ENCODE measurements around the gene GADD45B. TPM values are rescaled to one million over a fixed set of nuclear protein-coding genes. Genes with fewer than 3 reads are reported as not detected.
A peak's percentile ranks its signal among the peaks of the same experiment; 100 is the strongest.
"Not testable (repeated sequence)": the region's sequence is repeated elsewhere in the genome, so short reads cannot be mapped to it uniquely, and the experiment has no call there.

GADD45B gene
- total RNA-seq, 1 experiment from 2014 or later, result 36.6 TPM

DNA sequence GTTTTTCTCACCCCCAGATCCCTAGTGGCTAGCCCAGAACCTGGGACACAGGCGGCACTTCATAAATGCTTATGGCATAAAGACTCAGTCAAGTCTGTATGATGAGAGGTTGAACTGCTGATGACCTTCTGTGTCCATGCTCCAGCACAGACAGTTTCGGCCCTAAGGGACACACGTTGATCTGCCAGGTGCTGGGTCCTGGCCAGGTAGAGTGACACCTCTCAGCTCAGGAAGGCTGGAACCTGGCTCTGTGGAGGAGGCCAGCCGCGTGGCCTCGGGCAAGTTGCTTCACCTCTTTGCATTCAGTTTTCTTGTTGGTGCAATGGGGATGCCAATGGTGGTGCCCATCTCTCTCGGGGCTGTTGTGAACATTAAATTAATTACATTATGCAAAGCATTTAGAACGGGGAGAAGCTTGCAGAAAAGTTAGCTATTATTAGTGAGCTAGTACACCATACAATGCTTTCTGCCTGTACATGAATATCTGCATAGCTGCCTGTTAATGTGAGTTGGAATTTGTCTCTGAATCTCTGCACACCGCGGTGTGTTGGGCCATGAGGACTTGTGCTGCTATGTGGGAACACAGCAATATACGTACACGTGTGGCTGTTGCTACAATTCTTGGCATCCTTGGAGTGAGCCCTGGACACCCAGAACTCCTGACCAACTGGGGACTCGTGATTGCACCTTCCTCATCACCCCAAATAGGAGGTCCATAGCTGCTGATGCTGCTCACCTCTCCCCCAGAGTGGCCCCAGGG, 8.4 kb downstream of the GADD45B start:
- DNase-seq (ENCODE audit: extremely low read depth, low read depth), result no peak

GRCh38 chr19:2485428-2485827, 9.5 kb downstream of the GADD45B start:
- no peak for DNase-seq (ENCODE audit: extremely low read depth, low read depth)

GRCh38 chr19:2487090-2487489, 11.2 kb downstream of the GADD45B start:
- no peak for DNase-seq (ENCODE audit: extremely low read depth, low read depth)

GRCh38 chr19:2487842-2488241, 11.9 kb downstream of the GADD45B start:
- DNase-seq (ENCODE audit: extremely low read depth, low read depth), result no peak

DNA sequence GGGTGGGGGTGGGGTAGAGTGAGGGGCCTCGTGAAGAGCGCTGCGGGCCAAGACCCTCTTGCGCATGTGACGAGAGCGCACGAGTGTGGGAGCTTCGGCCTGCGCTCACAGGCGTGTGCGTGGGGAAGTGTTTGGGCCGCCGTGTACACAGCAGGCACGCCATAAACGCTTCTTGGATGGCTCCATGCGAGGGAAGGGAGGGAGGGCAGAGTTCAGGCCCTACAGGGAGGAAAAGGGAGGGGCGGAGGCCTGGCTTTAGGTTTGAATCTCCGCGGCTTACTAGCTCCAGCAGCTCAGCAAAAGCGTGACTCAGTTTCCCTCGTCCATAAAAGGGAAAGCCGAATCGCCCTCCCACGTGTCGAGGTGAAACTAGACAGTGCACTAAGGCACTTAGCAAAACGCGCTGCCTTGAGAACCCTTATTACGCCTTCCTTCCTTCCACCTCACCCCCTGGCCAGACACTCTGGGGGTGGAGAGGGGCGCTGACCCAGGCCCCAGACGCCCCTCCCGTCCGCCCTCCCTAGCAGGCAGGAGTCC, 12.5 kb downstream of the GADD45B start:
- no peak for DNase-seq (ENCODE audit: extremely low read depth, low read depth)

DNA sequence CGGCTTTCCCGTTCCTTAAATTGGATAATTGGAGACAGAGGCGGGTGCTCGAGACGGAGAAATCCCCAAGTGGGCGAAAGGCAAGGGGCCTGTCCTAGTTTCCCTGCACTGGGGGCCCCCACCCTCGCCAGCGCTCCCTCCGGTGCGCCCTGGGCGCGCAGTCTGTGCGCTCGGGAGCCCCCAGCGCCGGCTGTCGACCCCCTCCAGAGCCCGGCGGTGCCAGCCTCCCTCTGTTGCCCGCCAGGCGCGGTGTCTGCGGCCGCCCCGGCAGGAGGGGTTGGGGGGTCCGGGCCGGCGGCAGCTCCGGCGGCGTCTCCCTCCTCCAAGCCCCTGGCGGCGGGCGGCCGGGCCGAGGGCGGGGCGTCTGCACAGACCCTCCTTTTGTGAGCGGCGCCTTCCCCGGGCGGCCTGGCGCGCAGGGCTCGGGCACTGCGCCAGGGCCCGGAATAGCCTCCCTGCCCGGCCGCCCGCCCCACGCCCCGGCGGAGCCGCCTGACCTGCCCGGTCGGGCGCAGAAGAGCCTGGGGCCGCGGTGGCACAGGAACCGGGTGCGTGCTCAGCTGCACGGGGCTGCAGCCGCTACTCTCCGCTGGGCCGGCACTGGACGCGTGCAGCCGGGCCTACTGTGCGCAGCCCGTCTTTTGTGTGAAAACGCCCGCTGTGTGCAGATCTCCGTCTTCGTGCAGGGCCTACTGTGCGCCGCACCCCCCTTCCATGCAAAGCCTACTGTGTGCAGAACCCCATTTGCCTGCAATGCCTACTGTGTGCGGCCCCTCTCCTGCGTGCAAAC, 13.2 kb downstream of the GADD45B start:
- DNase-seq (ENCODE audit: extremely low read depth, low read depth), result no peak

DNA sequence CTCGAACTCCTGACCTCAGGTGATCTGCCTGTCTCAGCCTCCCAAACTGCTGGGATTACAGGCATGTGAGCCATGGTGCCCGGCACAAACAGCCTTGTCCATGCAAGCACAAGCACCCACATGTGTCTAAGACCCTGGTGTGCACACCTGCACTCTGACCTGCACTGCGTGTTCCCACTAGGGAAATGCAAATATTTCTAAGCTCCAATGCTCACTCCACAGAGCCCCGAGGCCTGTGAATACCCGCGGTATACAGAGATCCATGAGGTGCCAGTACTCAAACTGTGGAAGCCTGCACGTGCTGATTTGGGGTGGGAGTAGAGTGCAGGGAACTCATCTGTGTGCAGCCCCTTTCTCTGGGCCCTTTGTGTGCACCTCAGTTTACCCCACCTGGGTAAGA, 14.7 kb downstream of the GADD45B start:
- no peak for DNase-seq (ENCODE audit: extremely low read depth, low read depth)

DNA sequence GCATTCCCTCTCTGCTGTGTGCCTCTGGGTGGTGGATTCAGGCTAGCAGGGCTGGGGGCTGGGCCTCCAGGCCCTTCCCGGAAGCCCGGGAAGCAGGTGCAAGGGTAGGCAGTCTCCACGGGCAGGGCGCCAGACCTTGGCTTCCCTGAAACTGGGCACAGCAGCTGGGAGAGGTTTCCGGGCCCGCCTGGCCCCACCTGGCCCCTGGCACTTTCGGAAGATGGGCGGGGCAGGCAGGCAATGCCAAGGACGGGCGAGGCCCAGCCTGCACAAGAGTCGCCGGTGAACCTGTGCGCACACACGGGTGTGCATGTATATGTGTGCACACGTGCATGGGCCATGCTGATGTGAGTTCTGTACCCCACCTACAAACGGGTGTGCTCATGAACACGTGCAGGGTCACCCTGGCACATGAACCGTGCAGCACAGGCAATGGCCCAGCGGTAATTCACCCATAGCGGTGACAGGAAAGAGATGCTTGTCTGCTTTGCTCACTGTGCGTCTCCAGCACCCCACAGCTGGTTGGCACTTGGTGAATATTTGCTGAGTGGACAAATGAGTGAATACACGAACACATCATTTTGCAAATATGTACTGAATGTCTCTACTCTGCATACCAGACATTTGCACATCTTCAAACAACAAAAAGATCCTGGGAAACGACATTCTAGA, 15.3 kb downstream of the GADD45B start:
- DNase-seq (ENCODE audit: extremely low read depth, low read depth), result no peak

- no peak for DNase-seq (ENCODE audit: extremely low read depth, low read depth)
These were observed 16.9 kb downstream of the GADD45B start for GRCh38 chr19:2492870-2493269.

DNA sequence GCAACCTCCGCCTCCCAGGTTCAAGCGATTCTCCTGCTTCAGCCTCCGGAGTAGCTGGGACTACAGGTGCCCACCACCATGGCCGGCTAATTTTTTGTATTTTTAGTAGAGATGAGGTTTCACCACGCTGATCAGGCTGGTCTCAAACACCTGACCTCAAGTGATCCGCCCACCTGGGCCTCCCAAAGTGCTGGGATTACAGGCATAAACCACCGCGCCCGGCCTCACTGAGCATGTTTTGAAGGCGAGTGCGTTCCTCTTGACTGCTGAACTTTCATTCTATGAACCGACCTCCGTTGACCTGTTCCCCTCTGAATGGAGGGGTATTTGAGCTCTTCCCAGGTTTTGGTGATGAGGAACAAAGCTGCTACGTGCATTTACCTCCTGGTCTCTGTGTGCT, 17.5 kb downstream of the GADD45B start:
- not testable (repeated sequence) for DNase-seq (ENCODE audit: extremely low read depth, low read depth)

DNA sequence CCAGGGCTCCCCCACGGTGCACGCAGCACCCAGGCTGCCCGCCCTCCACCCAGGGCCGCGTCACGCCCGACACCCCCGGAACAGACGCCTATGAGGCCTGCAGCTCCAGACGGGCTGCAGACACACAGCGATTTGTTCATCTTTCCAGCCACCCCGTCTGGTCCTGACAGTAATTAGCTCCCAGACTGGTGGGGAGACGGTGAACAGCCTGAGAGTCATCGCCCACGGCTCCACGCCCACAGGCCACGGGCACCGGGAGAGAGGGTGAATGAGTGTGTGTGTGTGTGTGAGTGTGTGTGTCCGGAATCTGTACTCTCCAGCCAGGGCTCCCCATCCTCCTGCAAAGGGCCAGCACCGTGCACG, 18.1 kb downstream of the GADD45B start:
- DNase-seq (ENCODE audit: extremely low read depth, low read depth), result no peak

DNA sequence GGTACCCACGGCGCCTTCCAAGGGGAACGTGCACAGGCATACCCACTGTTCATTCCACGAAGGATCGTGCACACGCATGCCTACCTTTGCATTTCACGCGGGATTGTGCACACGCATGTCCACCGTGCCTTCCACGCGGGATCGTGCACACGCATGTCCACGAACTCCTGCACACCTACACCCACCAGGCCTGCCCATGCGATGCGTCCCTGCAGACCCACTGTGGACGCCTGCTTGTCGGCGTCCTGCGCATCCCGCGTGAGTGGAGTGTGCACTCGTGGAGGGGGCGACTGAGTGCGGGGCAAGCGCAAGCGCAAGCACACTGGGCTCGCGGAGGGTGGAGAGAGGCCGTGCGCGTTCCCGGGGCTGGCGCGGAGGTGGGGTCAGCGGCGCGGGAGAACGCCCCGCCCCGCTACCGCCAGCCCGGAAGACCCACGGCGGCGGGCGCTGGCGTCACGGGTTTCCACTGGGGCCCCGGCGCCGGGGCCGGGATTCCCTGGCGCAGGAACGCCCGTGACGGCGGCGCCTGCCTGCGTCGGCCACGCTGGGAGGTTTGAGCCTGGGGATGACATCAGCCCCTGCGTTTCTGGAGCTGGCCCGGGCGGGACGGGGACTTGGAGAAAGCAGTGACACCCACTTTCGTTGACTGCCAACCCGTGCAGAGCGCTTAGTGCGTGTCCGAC, 18.7 kb downstream of the GADD45B start:
- DNase-seq (ENCODE audit: extremely low read depth, low read depth), result no peak

GRCh38 chr19:2495130-2495641, 19.3 kb downstream of the GADD45B start:
- peak; percentile 67 for DNase-seq (ENCODE audit: extremely low read depth, low read depth)

DNA sequence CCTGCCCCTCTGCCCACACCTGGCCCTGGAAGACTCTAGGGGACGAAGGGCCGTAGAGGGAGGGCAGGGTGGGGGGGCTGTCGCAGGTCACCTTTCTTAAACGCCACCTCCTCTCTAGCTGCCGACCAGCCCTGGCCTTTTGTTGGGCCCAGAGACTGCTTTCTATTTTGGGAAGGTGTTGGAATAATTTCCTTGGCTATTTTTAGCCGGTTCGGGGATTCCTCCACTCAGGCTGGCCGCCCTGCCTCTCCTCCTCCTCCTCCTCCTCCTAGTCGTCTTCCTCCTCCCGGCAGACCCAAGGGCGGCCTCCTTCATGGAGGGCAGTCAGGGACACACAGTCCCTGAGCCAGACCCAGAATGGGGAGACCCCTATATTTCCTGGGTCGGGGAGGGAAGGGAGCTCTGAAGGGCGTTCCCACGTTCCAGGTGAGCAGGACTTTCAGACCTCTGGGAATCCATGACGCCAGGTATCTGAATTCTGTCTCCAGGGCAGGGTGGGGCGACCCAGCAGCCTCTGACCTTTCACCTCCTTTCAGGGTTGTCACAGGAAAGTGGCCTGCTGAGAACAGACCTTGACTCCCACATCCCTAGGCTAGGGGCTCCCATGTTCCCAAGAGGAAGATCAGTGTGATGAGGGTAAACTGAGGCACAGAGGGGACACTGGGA, 19.9 kb downstream of the GADD45B start:
- DNase-seq (ENCODE audit: extremely low read depth, low read depth), result no peak

GRCh38 chr19:2497186-2497585, 21.3 kb downstream of the GADD45B start:
- no peak for DNase-seq (ENCODE audit: extremely low read depth, low read depth)

- no peak for DNase-seq (ENCODE audit: extremely low read depth, low read depth)
These were observed 24.2 kb downstream of the GADD45B start for GRCh38 chr19:2500156-2500555.

DNA sequence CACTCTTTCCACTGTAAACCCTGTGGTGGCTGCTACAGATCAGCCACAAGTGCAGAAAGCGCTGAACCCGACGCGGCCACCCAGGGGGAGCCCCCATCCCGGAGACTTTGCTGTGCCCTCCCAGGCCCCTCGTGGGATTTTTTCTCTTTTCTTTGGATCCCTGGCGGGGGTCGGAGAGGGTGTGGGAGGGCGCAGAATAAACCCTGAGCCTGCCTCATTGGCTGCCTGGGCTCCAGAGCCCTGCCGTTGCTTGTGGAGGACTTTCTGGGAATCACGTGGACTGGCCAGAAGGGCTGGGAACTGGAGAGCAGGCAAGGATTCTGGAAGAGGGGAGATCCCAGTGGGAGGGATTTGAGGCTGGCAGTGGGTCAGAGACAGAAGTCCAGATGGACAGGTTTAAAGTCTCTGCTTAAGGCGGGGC, 24.9 kb downstream of the GADD45B start:
- DNase-seq (ENCODE audit: extremely low read depth, low read depth), result no peak

GRCh38 chr19:2503521-2504109, 27.7 kb downstream of the GADD45B start:
- DNase-seq (ENCODE audit: extremely low read depth, low read depth), result no peak

DNA sequence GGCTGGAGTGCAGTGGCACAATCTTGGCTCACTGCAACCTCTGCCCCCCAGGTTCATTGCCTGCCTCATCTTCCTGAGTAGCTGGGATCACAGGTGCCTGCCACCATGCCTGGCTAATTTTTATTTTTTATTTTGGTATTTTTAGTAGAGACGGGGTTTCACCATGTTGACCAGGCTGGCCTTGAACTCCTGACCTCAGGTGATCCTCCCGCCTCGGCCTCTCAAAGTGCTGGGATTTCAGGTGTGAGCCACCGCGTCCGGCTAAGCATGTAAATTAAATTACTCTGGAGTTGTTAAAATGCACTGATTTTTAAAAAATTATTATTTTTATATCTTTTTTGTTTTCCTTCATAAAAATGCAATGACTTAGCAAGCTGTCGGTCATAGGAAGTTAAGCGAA, 30.7 kb downstream of the GADD45B start:
- DNase-seq (ENCODE audit: extremely low read depth, low read depth), result not testable (repeated sequence)

DNA sequence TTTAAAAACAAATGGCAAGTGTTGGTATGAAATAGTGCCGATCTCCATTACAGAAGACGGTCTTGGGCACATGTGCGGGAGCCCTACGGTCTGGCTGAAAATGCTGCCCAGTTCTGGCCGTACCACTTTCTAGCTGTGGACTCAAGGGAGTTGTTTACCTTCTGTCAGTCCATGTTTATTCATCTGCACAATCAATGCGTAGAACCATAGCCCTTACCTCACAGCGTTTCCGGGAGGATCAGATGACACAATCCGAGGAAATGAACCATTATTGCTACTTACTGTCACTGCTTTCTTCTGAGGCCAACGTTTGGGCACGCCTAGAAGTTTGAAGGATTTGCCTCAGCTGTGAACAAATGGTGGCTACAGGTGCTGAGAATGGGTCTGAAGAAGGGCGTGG, 31.2 kb downstream of the GADD45B start:
- peak; percentile 95 for DNase-seq (ENCODE audit: extremely low read depth, low read depth)
